DOHH2 (cell line): ENCODE results near the gene NUBP2.

Source experiments
- H3F3A ChIP-seq: fragments of 200-600 bp; sonication (generic), shearing (Covaris generic); 2 replicates; pipeline ENCODE4 v1.6.0; 2016; ENCODE audit warnings: antibody characterized with exemption, mild to moderate bottlenecking; ENCODE audit not compliant: control insufficient read depth, insufficient read depth
- H3K27ac ChIP-seq: fragments of 200-600 bp; sonication (generic); 2 replicates; pipeline ENCODE4 v1.5.1; 2014; ENCODE audit warnings: low read depth, mild to moderate bottlenecking, low read length, moderate library complexity
- H3K27me3 ChIP-seq: fragments of 200-600 bp; sonication (generic); 2 replicates; pipeline ENCODE4 v1.6.1; 2014; ENCODE audit warnings: mild to moderate bottlenecking, low read length, mixed read lengths; ENCODE audit not compliant: control insufficient read depth
- H3K36me3 ChIP-seq: fragments of 200-600 bp; sonication (generic); 2 replicates; pipeline ENCODE4 v1.6.1; 2014; ENCODE audit warnings: mild to moderate bottlenecking, low read length, moderate library complexity, mixed read lengths; ENCODE audit not compliant: control insufficient read depth
- H3K4me1 ChIP-seq: fragments of 200-600 bp; sonication (generic); 2 replicates; pipeline ENCODE4 v1.6.1; 2014; ENCODE audit warnings: mild to moderate bottlenecking, low read length, mixed read lengths; ENCODE audit not compliant: control insufficient read depth
- H3K4me2 ChIP-seq: fragments of 200-600 bp; sonication (generic); 2 replicates; pipeline ENCODE4 v1.6.0; 2014; ENCODE audit warnings: mild to moderate bottlenecking, low read length, moderate library complexity
- H3K4me3 ChIP-seq: fragments of 200-600 bp; sonication (generic); 2 replicates; pipeline ENCODE4 v1.5.1; 2014; ENCODE audit warnings: mild to moderate bottlenecking, low read length, mixed read lengths
- H3K79me2 ChIP-seq: fragments of 200-600 bp; sonication (generic); 2 replicates; pipeline ENCODE4 v1.6.1; 2014; ENCODE audit warnings: mild to moderate bottlenecking, low read length, mixed read lengths; ENCODE audit not compliant: control insufficient read depth
- H3K9me2 ChIP-seq: fragments of 200-600 bp; sonication (generic); replicated peaks from 2 replicates; pipeline ENCODE4 v1.6.1; 2014; ENCODE audit warnings: mild to moderate bottlenecking, low read length, mixed read lengths; ENCODE audit not compliant: control insufficient read depth
- H3K9me3 ChIP-seq: fragments of 200-600 bp; sonication (generic); 2 replicates; pipeline ENCODE4 v1.6.1; 2014; ENCODE audit warnings: antibody characterized with exemption, low read length, mixed read lengths; ENCODE audit not compliant: control insufficient read depth, insufficient read depth
- H4K20me1 ChIP-seq: fragments of 200-600 bp; sonication (generic); 2 replicates; pipeline ENCODE4 v1.6.0; 2014; ENCODE audit warnings: low read depth, mild to moderate bottlenecking, antibody characterized with exemption, low read length, moderate library complexity; ENCODE audit not compliant: control insufficient read depth, insufficient read depth
- EZH2phosphoT487 ChIP-seq: fragments of 200-600 bp; sonication (generic); IDR thresholded peaks from 2 replicates; pipeline ENCODE4 v1.6.1; 2017; ENCODE audit warnings: borderline replicate concordance, mild to moderate bottlenecking, antibody characterized with exemption, low read length, moderate library complexity, mixed read lengths
- TF ChIP-seq, protein P1 (sequence below): fragments of 200-600 bp; sonication (generic); IDR thresholded peaks from one replicate; pipeline ENCODE4 v1.5.1; 2014; ENCODE audit warnings: antibody characterized with exemption, mild to moderate bottlenecking, low read depth, low read length; ENCODE audit not compliant: poor library complexity, severe bottlenecking

Gene NUBP2

DNA sequence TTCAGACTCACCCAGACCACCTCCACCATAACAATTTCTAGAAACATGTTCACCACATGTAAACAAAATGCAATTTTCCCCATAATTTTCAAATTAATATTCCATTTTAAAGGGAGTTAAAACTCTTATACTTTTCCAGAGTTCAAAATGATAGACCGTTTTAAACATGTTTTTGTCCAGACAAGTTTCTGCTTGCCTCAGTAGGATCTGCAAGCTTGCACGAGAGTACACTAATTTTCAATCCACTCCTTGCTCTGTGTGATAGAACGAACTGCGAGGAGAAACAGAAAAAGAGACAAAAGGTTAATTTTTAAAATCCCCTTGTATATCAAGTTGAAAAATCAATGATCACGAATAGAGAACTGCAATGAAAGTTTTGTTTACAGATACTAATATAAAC is 51.3 kb downstream of the NUBP2 start:
- Histone ChIP-seq H3K36me3 (no peaks in the 10 kb centered on the region), H3F3A (no peaks in the 10 kb centered on the region), H4K20me1 (0 out of 2 replicates have a peak, but pooled peaks cover 4% of the 10 kb centered on the region), H3K9me2 (no peaks in the 10 kb centered on the region), H3K9me3 (no peaks in the 10 kb centered on the region), H3K27ac (no peak overlapping the region), H3K27me3 (peaks cover 11% of the 10 kb centered on the region), H3K4me2 (no peak overlapping the region), H3K4me3 (no peak overlapping the region), H3K4me1 (peaks cover under 1% of the 10 kb centered on the region), H3K79me2 (peaks cover 2% of the 10 kb centered on the region; the same call in 1 of the 2 replicates)
- TF ChIP-seq EZH2phosphoT487 = no peak
- TF ChIP-seq, protein P1, sequence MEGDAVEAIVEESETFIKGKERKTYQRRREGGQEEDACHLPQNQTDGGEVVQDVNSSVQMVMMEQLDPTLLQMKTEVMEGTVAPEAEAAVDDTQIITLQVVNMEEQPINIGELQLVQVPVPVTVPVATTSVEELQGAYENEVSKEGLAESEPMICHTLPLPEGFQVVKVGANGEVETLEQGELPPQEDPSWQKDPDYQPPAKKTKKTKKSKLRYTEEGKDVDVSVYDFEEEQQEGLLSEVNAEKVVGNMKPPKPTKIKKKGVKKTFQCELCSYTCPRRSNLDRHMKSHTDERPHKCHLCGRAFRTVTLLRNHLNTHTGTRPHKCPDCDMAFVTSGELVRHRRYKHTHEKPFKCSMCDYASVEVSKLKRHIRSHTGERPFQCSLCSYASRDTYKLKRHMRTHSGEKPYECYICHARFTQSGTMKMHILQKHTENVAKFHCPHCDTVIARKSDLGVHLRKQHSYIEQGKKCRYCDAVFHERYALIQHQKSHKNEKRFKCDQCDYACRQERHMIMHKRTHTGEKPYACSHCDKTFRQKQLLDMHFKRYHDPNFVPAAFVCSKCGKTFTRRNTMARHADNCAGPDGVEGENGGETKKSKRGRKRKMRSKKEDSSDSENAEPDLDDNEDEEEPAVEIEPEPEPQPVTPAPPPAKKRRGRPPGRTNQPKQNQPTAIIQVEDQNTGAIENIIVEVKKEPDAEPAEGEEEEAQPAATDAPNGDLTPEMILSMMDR = no peak
